Breast epithelium (tissue), 4 donors: ENCODE data around the gene JAKMIP2. TPM values are rescaled to one million over a fixed set of nuclear protein-coding genes. Genes with fewer than 3 reads are reported as not detected.

ENCODE experiments used
- DNase-seq, 2 donors: peaks; one replicate each; pipeline ENCODE4 v3.0.0-alpha.2; 2019; ENCODE audit warnings: low spot score in 2 of 2
- H3K27ac ChIP-seq, 2 donors: fragments of 200-600 bp; sonication (generic) in 1 of 2; one replicate each; pipeline ENCODE4 v1.5.1; 2016 to 2019; ENCODE audit warnings: mild to moderate bottlenecking in 1 of 2
- H3K27me3 ChIP-seq, 2 donors: fragments of 200-600 bp; sonication (generic) in 1 of 2; one replicate each; pipeline versions ENCODE4 v1.5.1 to v1.6.0; 2017 to 2019; ENCODE audit warnings: control low read depth in 1 of 2, mild to moderate bottlenecking in 1 of 2
- H3K36me3 ChIP-seq: fragments of 200-600 bp; one replicate; pipeline ENCODE4 v1.5.1; 2019
- H3K4me1 ChIP-seq, 2 donors: fragments of 200-600 bp; sonication (generic); one replicate each; pipeline ENCODE4 v1.5.1; 2016 to 2019; ENCODE audit warnings: control low read depth in 1 of 2
- H3K4me3 ChIP-seq, 3 donors: fragments of 200-600 bp; sonication (generic); 1 replicate in 2 of 3; 2 replicates in 1 of 3; pipeline ENCODE4 v1.5.1; 2016 to 2019; ENCODE audit warnings: mild to moderate bottlenecking in 3 of 3, moderate library complexity in 2 of 3
- H3K9me3 ChIP-seq, 2 donors: fragments of 200-600 bp; sonication (generic) in 1 of 2; one replicate each; pipeline ENCODE4 v1.5.1; 2016 to 2019; ENCODE audit warnings: control low read depth in 1 of 2
- CTCF ChIP-seq, 3 donors: fragments of 450-650 bp; IDR thresholded peaks; one replicate each; pipeline ENCODE4 v1.5.1; 2016 to 2017; ENCODE audit warnings: antibody characterized with exemption in 3 of 3, mild to moderate bottlenecking in 3 of 3, moderate library complexity in 3 of 3
- POLR2A ChIP-seq: fragments of 450-650 bp; IDR thresholded peaks from one replicate; pipeline ENCODE4 v1.6.1; 2016; ENCODE audit warnings: antibody characterized with exemption, mild to moderate bottlenecking, moderate library complexity
- POLR2AphosphoS5 ChIP-seq, 3 donors: sonication (generic); formaldehyde crosslinking; IDR thresholded peaks; one replicate each; pipeline ENCODE4 v1.6.1; 2017; ENCODE audit warnings: antibody characterized with exemption in 3 of 3
- intact Hi-C: fragments of 100-400 bp; cut with DNase I; formaldehyde crosslinking; loops from one replicate; pipeline ENCODE4 v1.15.1; 2023; ENCODE audit warnings: low total_unique reads
- total RNA-seq, 3 donors: library from RNA; depleted of rRNA; stranded (reverse); fragments of >200 nt; gene quantifications; one replicate each; pipeline ENCODE4 v1.1.0, GENCODE V29; 2016

JAKMIP2 gene
- total RNA-seq, 3 donors from 2014 or later, result under 0.01 to 0.73 (median 0.64) TPM

- no peak for DNase-seq
- intact Hi-C loops, result no loop called here
- H3K27me3 ChIP-seq, result no peaks in the 10 kb centered on the region
- no peaks in the 10 kb centered on the region for H3K36me3 ChIP-seq
- TF ChIP-seq CTCF (IDR thresholded peaks at IDR 0.05) (no peak), POLR2A (no peak), POLR2AphosphoS5 (IDR thresholded peaks at IDR 0.05) (no peak)
- no peaks in the 10 kb centered on the region for H3K9me3 ChIP-seq
- no peak overlapping the region for H3K4me3 ChIP-seq
- no peak overlapping the region for H3K27ac ChIP-seq
- H3K4me1 ChIP-seq, result no peaks in the 10 kb centered on the region
Measured at GRCh38 chr5:147564124-147564486, 218.4 kb downstream of the JAKMIP2 start.

- Histone ChIP-seq H3K36me3 (no peaks in the 10 kb centered on the region), H3K4me3 (no peak overlapping the region), H3K27ac (no peak overlapping the region), H3K27me3 (no peaks in the 10 kb centered on the region), H3K9me3 (no peaks in the 10 kb centered on the region), H3K4me1 (no peaks in the 10 kb centered on the region)
- intact Hi-C loops, result no loop called here
- DNase-seq, result no peak
- TF ChIP-seq POLR2AphosphoS5 (IDR thresholded peaks at IDR 0.05) (no peak), POLR2A (no peak), CTCF (IDR thresholded peaks at IDR 0.05) (no peak)
Measured at GRCh38 chr5:147563466-147564123, 218.9 kb downstream of the JAKMIP2 start.

- H3K27ac ChIP-seq, result peak overlapping the region in 1 of 2 donors; percentile 14
- H3K27me3 ChIP-seq, result no peaks in the 10 kb centered on the region
- H3K4me3 ChIP-seq, result no peak overlapping the region
- intact Hi-C loops, result no loop called here
- TF ChIP-seq CTCF (IDR thresholded peaks at IDR 0.05) (no peak), POLR2A (no peak), POLR2AphosphoS5 (IDR thresholded peaks at IDR 0.05) (no peak)
- H3K4me1 ChIP-seq, result no peaks in the 10 kb centered on the region
- no peak for DNase-seq
- H3K36me3 ChIP-seq, result no peaks in the 10 kb centered on the region
- H3K9me3 ChIP-seq, result no peaks in the 10 kb centered on the region
Measured at GRCh38 chr5:147561435-147561834, 221.1 kb downstream of the JAKMIP2 start.

- no peak for TF ChIP-seq POLR2AphosphoS5 (IDR thresholded peaks at IDR 0.05)
- TF ChIP-seq CTCF (IDR thresholded peaks at IDR 0.05), result no peak
- TF ChIP-seq POLR2A, result no peak
- peak overlapping the region; percentile 14 to 48 for H3K27ac ChIP-seq
- no peaks in the 10 kb centered on the region for H3K4me1 ChIP-seq
- H3K4me3 ChIP-seq, result no peak overlapping the region
- no peaks in the 10 kb centered on the region for H3K27me3 ChIP-seq
- peak in 1 of 2 donors; percentile 28 for DNase-seq
- H3K9me3 ChIP-seq, result no peaks in the 10 kb centered on the region
- no peaks in the 10 kb centered on the region for H3K36me3 ChIP-seq
- intact Hi-C loops, result no loop called here
Measured at GRCh38 chr5:147560718-147561331, 221.7 kb downstream of the JAKMIP2 start.

GRCh38 chr5:147559749-147560148 lies 222.8 kb downstream of the JAKMIP2 start:
- DNase-seq, result no peak
- H3K27ac ChIP-seq, result no peak overlapping the region
- H3K36me3 ChIP-seq, result no peaks in the 10 kb centered on the region
- H3K4me3 ChIP-seq, result no peak overlapping the region
- H3K27me3 ChIP-seq, result no peaks in the 10 kb centered on the region
- TF ChIP-seq POLR2AphosphoS5 (IDR thresholded peaks at IDR 0.05) (no peak), POLR2A (no peak), CTCF (IDR thresholded peaks at IDR 0.05) (no peak)
- intact Hi-C loops, result loop anchor here (5.0 kb wide), 1 partner anchor 102 kb away; no protein-coding TSS in a partner anchor
- no peaks in the 10 kb centered on the region for H3K9me3 ChIP-seq
- peaks cover 0 to 2% of the 10 kb centered on the region in 2 donors for H3K4me1 ChIP-seq
